Mesenchymal stem cell (in vitro differentiated cells and primary cell): Measurements from ENCODE around the gene LTB.

Experiments
- DNase-seq: peaks from one replicate; pipeline ENCODE4 v3.0.0-alpha.2; 2013
- H2AFZ ChIP-seq: one replicate; pipeline ENCODE4 v1.6.1; 2013; ENCODE audit warnings: low read depth, mild to moderate bottlenecking, control low read depth, inconsistent platforms, low read length, moderate library complexity
- H2AK5ac ChIP-seq: 2 replicates; pipeline ENCODE4 v1.6.1; 2013; ENCODE audit warnings: low read length, moderate library complexity, mild to moderate bottlenecking, inconsistent platforms; ENCODE audit not compliant: severe bottlenecking
- H2BK120ac ChIP-seq: one replicate; pipeline ENCODE4 v1.6.1; 2013; ENCODE audit warnings: low read depth, mild to moderate bottlenecking, inconsistent platforms, low read length, moderate library complexity
- H2BK12ac ChIP-seq, 2 experiments: one replicate each; pipeline ENCODE4 v1.6.1; 2013; ENCODE audit warnings: inconsistent platforms in 2 of 2, low read length in 2 of 2, mild to moderate bottlenecking in 2 of 2, moderate library complexity in 2 of 2, control low read depth in 1 of 2
- H2BK15ac ChIP-seq: one replicate; pipeline ENCODE4 v1.6.1; 2013; ENCODE audit warnings: mild to moderate bottlenecking, low read depth, inconsistent platforms; ENCODE audit not compliant: poor library complexity, severe bottlenecking
- H2BK5ac ChIP-seq: 2 replicates; pipeline ENCODE4 v1.6.1; 2013; ENCODE audit warnings: low read depth, mild to moderate bottlenecking, low read length, control low read depth, inconsistent platforms; ENCODE audit not compliant: poor library complexity, severe bottlenecking
- H3K14ac ChIP-seq, 2 experiments: one replicate each; pipeline ENCODE4 v1.6.1; 2013; ENCODE audit warnings: inconsistent platforms in 2 of 2, low read length in 2 of 2, control low read depth in 1 of 2, mild to moderate bottlenecking in 1 of 2, moderate library complexity in 1 of 2
- H3K18ac ChIP-seq, 2 experiments: one replicate each; pipeline ENCODE4 v1.6.1; 2013; ENCODE audit warnings: inconsistent platforms in 2 of 2, low read length in 2 of 2, control low read depth in 1 of 2, low read depth in 1 of 2, mild to moderate bottlenecking in 1 of 2
- H3K23ac ChIP-seq, 2 experiments: one replicate each; pipeline ENCODE4 v1.6.1; 2013; ENCODE audit warnings: inconsistent platforms in 2 of 2, low read length in 2 of 2, mild to moderate bottlenecking in 2 of 2, moderate library complexity in 2 of 2, control low read depth in 1 of 2
- H3K27ac ChIP-seq: 2 replicates; pipeline ENCODE4 v1.5.1; 2013; ENCODE audit warnings: mild to moderate bottlenecking, moderate library complexity, low read length, control low read depth, inconsistent platforms; ENCODE audit not compliant: poor library complexity, severe bottlenecking
- H3K27me3 ChIP-seq, 2 experiments: 2 replicates each; pipeline versions ENCODE4 v1.6.1 to v1.7.0; 2013; ENCODE audit warnings: low read length in 2 of 2, mild to moderate bottlenecking in 2 of 2, moderate library complexity in 2 of 2, control low read depth in 1 of 2, inconsistent platforms in 1 of 2; ENCODE audit not compliant: control insufficient read depth in 1 of 2, insufficient read depth in 1 of 2
- H3K36me3 ChIP-seq, 2 experiments: 2 replicates each; pipeline versions ENCODE4 v1.6.1 to v1.7.0; 2013; ENCODE audit warnings: low read length in 2 of 2, control low read depth in 1 of 2, inconsistent platforms in 1 of 2, low read depth in 1 of 2, mild to moderate bottlenecking in 1 of 2; ENCODE audit not compliant: insufficient read depth in 2 of 2, control insufficient read depth in 1 of 2
- H3K4ac ChIP-seq, 2 experiments: one replicate each; pipeline ENCODE4 v1.6.1; 2013; ENCODE audit warnings: inconsistent platforms in 2 of 2, low read length in 2 of 2, mild to moderate bottlenecking in 2 of 2, moderate library complexity in 2 of 2, control low read depth in 1 of 2, low read depth in 1 of 2
- H3K4me1 ChIP-seq: 2 replicates; pipeline ENCODE4 v1.6.1; 2013; ENCODE audit warnings: low read depth, low read length, control low read depth; ENCODE audit not compliant: control insufficient read depth, insufficient read depth
- H3K4me2 ChIP-seq: 2 replicates; pipeline ENCODE4 v1.6.1; 2013; ENCODE audit warnings: low read length, mild to moderate bottlenecking, inconsistent platforms; ENCODE audit not compliant: poor library complexity, severe bottlenecking
- H3K4me3 ChIP-seq, 2 experiments: 2 replicates each; pipeline versions ENCODE4 v1.5.1 to v1.7.0; 2013; ENCODE audit warnings: low read length in 2 of 2, mild to moderate bottlenecking in 2 of 2, control low read depth in 1 of 2, low read depth in 1 of 2; ENCODE audit not compliant: insufficient read depth in 1 of 2
- H3K79me1 ChIP-seq: replicated peaks from 2 replicates; pipeline ENCODE4 v1.6.1; 2013; ENCODE audit warnings: mild to moderate bottlenecking, control low read depth, low read length, inconsistent platforms; ENCODE audit not compliant: poor library complexity, severe bottlenecking
- H3K9ac ChIP-seq: 2 replicates; pipeline ENCODE4 v1.7.0; 2013; ENCODE audit warnings: mild to moderate bottlenecking, low read length, moderate library complexity
- H3K9me3 ChIP-seq: 2 replicates; pipeline ENCODE4 v1.7.0; 2013; ENCODE audit warnings: mild to moderate bottlenecking, low read length; ENCODE audit not compliant: control insufficient read depth
- H4K8ac ChIP-seq: one replicate; pipeline ENCODE4 v1.6.1; 2013; ENCODE audit warnings: inconsistent platforms, mild to moderate bottlenecking, low read length, moderate library complexity
- H4K91ac ChIP-seq: one replicate; pipeline ENCODE4 v1.6.1; 2013; ENCODE audit warnings: mild to moderate bottlenecking, low read length, inconsistent platforms
- WGBS: methylation state at CpG from one replicate; pipeline ENCODE4 v1.1.7; 2013; ENCODE audit warnings: mixed read lengths; 5-methylcytosine and 5-hydroxymethylcytosine counted together

The LTB gene

GRCh38 chr6:31559958-31560696, 22.1 kb downstream of the LTB start:
- Histone ChIP-seq H3K18ac (peak overlapping the region; percentile 93 to 95), H2BK15ac (no peak overlapping the region), H2BK12ac (peak overlapping the region; percentile 7 to 93), H3K36me3 (peaks cover 31 to 52% of the 10 kb centered on the region in 2 experiments), H4K8ac (peak overlapping the region; percentile 65), H3K9ac (peak overlapping the region; percentile 18), H4K91ac (peak overlapping the region; percentile 70), H3K4me3 (no peak overlapping the region), H2AFZ (no peak overlapping the region), H2BK120ac (peak overlapping the region; percentile 96), H3K27ac (peak overlapping the region; percentile 85), H3K4ac (peak overlapping the region; percentile 5 to 78), H3K27me3 (no peaks in the 10 kb centered on the region), H3K23ac (no peak overlapping the region), H2AK5ac (peak overlapping the region; percentile 9), H2BK5ac (peak overlapping the region; percentile 49), H3K9me3 (no peaks in the 10 kb centered on the region), H3K14ac (peak overlapping the region in 1 of 2 experiments; percentile 6), H3K79me1 (peaks cover 20% of the 10 kb centered on the region), H3K4me2 (no peak overlapping the region), H3K4me1 (peaks cover 25% of the 10 kb centered on the region)
- peak; percentile 80 for DNase-seq
- WGBS = 2% methylated on average over 7 of the region's 7 CpGs

GRCh38 chr6:31559606-31559957, 22.6 kb downstream of the LTB start:
- H4K91ac ChIP-seq = peak overlapping the region; percentile 45
- no peak overlapping the region for H3K4me3 ChIP-seq
- peak overlapping the region in 1 of 2 experiments; percentile 6 for H3K14ac ChIP-seq
- peak overlapping the region; percentile 85 for H3K27ac ChIP-seq
- H3K27me3 ChIP-seq = no peaks in the 10 kb centered on the region
- peaks cover 20% of the 10 kb centered on the region for H3K79me1 ChIP-seq
- no peak overlapping the region for H2AFZ ChIP-seq
- H3K4me1 ChIP-seq = peaks cover 25% of the 10 kb centered on the region
- H3K23ac ChIP-seq = peak overlapping the region in 1 of 2 experiments; percentile 61
- H3K36me3 ChIP-seq = peaks cover 31 to 56% of the 10 kb centered on the region in 2 experiments
- no peaks in the 10 kb centered on the region for H3K9me3 ChIP-seq
- H2AK5ac ChIP-seq = peak overlapping the region; percentile 57
- H4K8ac ChIP-seq = peak overlapping the region; percentile 20
- no peak overlapping the region for H3K4me2 ChIP-seq
- H2BK120ac ChIP-seq = peak overlapping the region; percentile 96
- H2BK12ac ChIP-seq = peak overlapping the region; percentile 59 to 93
- H3K18ac ChIP-seq = peak overlapping the region; percentile 93 to 95
- 55% methylated on average over 4 of the region's 4 CpGs for WGBS
- no peak for DNase-seq
- H3K4ac ChIP-seq = peak overlapping the region; percentile 5
- H2BK15ac ChIP-seq = peak overlapping the region; percentile 91
- H2BK5ac ChIP-seq = peak overlapping the region; percentile 48
- peak overlapping the region; percentile 18 for H3K9ac ChIP-seq

GRCh38 chr6:31558631-31559500, 23.4 kb downstream of the LTB start:
- 80% methylated on average over 14 of the region's 14 CpGs for WGBS
- peak overlapping the region; percentile 79 for H4K8ac ChIP-seq

GRCh38 chr6:31558318-31558625, 24.0 kb downstream of the LTB start:
- peak overlapping the region; percentile 98 for H2BK15ac ChIP-seq
- H3K4me2 ChIP-seq = no peak overlapping the region
- H3K23ac ChIP-seq = no peak overlapping the region
- H3K14ac ChIP-seq = no peak overlapping the region
- peak overlapping the region; percentile 79 for H4K8ac ChIP-seq
- peak overlapping the region; percentile 6 to 93 for H3K4ac ChIP-seq
- H3K18ac ChIP-seq = peak overlapping the region; percentile 56 to 95
- H3K27me3 ChIP-seq = no peaks in the 10 kb centered on the region
- H3K79me1 ChIP-seq = peaks cover 22% of the 10 kb centered on the region
- no peak overlapping the region for H3K4me3 ChIP-seq
- DNase-seq = no peak
- H4K91ac ChIP-seq = peak overlapping the region; percentile 93
- H2AFZ ChIP-seq = no peak overlapping the region
- H2AK5ac ChIP-seq = peak overlapping the region; percentile 34
- H3K36me3 ChIP-seq = peaks cover 31 to 69% of the 10 kb centered on the region in 2 experiments
- no peak overlapping the region for H2BK5ac ChIP-seq
- no peak overlapping the region for H3K9ac ChIP-seq
- no peak overlapping the region for H3K27ac ChIP-seq
- H3K9me3 ChIP-seq = no peaks in the 10 kb centered on the region
- peaks cover 25% of the 10 kb centered on the region for H3K4me1 ChIP-seq
- H2BK120ac ChIP-seq = peak overlapping the region; percentile 96
- 98% methylated on average over 8 of the region's 8 CpGs for WGBS
- peak overlapping the region; percentile 59 to 82 for H2BK12ac ChIP-seq

More at GRCh38 chr6:31558631-31559500, 23.4 kb downstream of the LTB start:
- Histone ChIP-seq H3K4me2 (no peak overlapping the region), H2BK12ac (peak overlapping the region; percentile 59 to 93), H3K27me3 (no peaks in the 10 kb centered on the region), H3K27ac (peak overlapping the region; percentile 85), H2BK15ac (peak overlapping the region; percentile 98), H2AK5ac (peak overlapping the region; percentile 57), H3K4me1 (peaks cover 25% of the 10 kb centered on the region), H3K18ac (peak overlapping the region; percentile 93 to 95), H3K9ac (no peak overlapping the region), H3K23ac (no peak overlapping the region), H3K4me3 (no peak overlapping the region), H3K9me3 (no peaks in the 10 kb centered on the region), H3K4ac (peak overlapping the region; percentile 5 to 93), H3K36me3 (peaks cover 31 to 64% of the 10 kb centered on the region in 2 experiments), H3K14ac (peak overlapping the region in 1 of 2 experiments; percentile 45), H2AFZ (no peak overlapping the region), H2BK5ac (peak overlapping the region; percentile 48), H3K79me1 (peaks cover 22% of the 10 kb centered on the region), H4K91ac (peak overlapping the region; percentile 93), H2BK120ac (peak overlapping the region; percentile 96)
- DNase-seq = peak; percentile 40
